GM21447 (cell line): Measurements from ENCODE around the gene NDUFA3.
"Not testable (repeated sequence)": the region's sequence is repeated elsewhere in the genome, so short reads cannot be mapped to it uniquely, and the experiment has no call there.

Experiments
- ATAC-seq: cut with Tn5 transposase; IDR thresholded peaks from one replicate; pipeline ENCODE4 v1.9.1; 2021; ENCODE audit not compliant: unreplicated experiment

Gene NDUFA3

DNA sequence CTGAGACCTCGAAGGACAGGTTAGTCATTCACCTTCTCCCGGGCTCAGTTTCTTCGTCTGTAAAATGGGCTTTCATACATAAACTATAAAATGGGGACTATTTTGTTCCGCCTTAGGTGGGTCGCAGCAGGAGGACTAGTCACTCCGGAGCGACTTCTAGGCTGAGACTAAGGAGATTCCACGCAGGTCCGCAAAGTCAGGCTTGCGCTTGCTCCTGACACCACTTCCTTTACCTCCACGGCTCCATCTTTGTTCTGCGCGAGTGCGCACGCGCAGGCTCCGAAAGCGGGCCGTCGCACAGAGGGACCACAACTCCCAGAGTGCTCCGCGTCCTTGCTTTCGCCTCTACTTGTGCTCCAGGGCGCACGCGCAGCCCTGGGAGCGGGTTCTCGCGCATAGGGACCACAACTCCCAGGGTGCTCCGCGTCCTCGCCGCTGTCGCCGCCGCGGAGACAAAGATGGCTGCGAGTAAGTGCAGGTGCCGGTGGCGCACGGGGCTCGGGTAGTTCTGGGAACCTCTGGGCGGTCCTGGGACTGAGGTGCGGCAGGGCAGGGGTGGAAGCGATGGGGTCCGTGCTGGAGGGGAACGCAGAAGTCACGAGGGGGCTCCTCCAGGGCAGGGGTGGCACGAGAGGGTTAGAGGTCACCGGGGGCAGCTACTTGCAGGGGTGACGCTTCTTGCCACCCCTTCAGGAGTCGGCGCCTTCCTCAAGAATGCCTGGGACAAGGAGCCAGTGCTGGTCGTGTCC is at the start of gene NDUFA3:
NDUFA3 (plus strand) TSS at position 435 of the 749 bp plus-strand sequence; CDS start at position 459, 24 bp downstream.
- ATAC-seq: peak; percentile 95

DNA sequence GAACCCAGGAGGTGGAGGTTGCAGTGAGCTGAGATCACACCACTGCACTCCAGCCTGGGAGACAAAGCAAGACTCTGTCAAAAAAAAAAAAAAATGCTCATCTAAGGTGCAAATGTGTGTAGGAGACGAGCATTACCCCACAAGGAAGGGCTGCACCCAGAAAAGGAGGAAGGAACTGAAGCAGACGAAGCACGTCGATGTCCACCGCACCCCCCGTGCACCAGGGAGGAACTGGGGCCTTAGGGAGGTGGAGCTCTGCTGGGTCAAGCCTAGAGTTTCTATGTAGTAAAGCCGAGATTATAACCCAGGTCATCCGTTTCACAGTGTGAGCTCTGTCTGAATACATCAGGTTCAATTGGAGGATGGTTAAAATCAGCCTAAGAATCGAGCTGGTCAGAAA is 40.0 kb upstream of the NDUFA3 start:
- ATAC-seq: no peak

DNA sequence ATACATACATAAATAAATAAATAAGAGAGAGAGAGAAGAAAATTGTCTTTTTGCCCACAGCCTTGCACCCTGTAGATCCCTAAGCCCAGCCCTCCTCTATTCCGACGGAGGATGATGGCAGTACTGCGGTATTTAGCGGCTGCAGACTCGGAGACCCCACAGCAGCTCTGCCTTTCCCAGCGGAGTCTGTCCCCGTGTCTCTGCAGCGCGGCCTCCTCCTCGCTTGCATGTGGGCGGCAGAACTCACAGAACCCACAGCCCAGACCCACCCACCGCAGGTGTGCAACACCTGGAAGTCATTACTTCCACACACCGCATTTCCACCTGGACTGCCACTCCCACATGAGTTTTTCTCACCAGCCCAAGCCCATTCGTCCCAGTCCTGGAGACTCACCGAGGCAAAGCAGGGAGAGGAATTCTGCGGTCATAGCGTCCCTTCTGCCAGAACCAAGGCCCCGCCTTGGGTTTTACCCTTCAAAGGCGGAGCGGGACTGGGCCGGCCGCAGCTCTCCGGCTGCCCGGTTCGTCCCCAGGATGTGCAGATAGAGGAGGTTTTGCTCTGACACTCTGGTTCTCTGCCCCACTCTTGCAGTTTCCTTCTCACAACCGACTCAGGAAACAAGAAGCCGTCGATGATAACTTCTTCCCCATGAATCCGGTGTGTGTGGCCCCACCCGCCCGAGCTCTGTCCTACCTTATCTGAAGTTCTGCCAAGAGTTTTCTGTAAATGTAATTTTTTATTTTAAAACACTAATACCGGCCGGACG is 39.1 kb upstream of the NDUFA3 start, which contains the start of gene VSTM1:
VSTM1 (minus strand) TSS at position 548 of the 767 bp plus-strand sequence; CDS start at position 428, 120 bp downstream.
- ATAC-seq: no peak

DNA sequence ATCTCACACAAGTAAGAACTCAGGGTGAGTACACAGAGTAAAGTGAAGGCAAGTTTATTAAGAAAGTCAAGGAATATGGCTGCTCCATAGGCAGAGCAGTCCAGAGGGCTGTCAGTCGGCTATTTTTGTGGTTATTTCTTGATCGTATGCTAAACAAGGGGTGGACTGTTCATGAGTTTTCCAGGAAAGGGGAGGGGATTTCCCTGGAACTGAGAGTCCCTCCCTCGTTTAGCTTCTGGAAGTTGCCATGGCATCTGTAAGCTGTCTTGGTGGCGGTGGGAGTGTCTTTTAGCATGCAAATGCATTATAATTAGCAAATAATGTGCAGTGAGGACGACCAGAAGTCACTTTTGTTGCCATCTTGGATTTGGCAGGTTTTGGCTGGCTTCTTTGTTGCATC is 33.2 kb upstream of the NDUFA3 start:
- no peak for ATAC-seq

DNA sequence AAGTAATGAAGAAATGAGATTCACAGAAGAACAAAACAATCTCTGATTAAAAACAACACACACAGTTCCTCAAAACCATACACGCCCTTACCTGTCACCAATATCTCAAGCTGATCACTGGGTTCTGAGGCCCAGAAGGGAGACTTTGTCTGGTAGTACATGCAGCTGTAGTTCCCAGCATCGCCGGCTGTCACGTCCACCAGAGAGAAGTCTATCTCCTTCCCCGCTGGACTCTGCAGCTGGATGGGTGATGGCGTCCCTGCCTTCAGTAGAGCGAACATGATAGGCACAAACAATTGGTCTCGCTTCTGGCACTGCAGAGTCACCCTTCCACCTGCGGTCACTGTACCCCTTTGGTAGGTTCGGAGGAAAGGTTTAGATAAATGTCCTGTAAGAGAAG is 28.8 kb upstream of the NDUFA3 start:
- no peak for ATAC-seq

DNA sequence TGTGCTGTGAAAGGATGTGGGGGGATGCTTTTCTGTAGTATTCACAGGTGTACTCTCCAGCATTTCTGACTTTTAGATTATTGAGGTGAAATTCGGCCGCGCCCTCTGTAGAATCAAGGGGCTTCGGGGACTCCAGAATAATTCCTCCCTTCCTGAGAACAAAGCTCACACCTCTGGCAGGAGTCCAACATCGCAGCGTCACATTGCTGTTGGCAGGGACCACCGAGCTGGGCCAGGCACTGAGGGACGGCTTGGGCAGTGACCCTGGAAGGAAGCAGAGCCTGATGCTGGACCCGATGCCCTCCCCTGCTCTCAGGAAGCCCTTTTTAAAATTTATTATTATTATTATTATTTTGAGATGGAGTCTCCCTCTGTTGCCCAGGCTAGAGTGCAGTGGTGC is 27.8 kb upstream of the NDUFA3 start:
- no peak for ATAC-seq

DNA sequence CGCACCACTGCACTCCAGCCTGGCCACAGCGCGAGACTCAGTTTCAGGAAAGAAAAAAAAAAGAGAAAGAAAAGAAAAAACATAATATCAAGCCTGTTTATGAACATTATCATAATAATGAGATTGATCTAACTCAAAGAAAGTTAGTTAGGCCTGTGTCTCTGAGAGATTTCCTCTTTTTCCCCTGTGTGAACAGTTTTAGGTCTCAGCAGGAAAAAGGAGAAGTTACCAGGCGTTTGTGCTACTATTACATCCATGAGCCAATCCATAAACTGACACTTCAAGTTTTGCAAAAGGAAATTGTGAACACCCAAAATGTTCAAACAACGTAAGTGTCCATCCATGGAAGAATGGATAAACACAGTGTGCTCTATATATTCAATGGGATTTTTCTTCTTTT is 25.3 kb upstream of the NDUFA3 start:
- no peak for ATAC-seq

DNA sequence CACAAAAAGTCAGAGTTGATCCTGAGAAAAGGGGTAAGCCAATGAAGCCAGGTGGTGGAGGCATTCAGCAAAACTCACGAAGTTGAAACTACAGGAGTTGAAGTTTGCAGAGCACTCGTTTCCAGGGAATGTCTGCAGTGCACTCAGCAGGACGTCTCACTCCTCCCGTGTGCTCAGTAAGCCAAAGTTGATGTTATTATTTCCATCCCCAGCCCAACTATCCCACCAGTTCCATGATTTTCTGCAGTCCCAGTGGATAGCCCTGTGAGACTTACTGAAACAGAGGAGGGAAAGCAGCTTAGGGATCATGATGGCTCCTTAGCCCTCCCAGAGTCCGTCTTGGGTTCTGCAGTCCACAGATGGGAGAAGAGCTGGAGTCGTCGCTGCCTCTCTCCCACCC is 21.6 kb upstream of the NDUFA3 start, which contains the start of gene TARM1:
TARM1 (minus strand) TSS at position 334 of the 400 bp plus-strand sequence; CDS start at position 309, 25 bp downstream.
- no peak for ATAC-seq

DNA sequence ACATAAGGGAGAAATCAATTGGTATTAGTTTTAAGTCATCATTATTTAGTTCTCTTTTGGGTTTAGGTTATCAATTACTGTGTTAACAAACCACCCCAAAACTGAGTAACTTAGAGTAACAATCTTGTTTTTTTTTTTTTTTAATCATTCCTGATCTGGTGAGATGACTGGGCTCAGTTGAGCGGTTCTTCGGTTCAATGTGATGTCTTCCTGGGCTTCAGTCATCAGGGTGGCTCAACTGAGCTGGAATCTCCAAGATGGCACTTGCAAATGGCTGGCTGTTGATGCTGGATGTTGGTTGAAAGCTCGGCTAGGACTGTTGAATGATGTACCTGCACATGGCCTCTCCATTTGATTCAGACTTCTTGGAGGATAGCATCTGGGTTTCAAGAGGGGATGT is 18.2 kb upstream of the NDUFA3 start:
- no peak for ATAC-seq

DNA sequence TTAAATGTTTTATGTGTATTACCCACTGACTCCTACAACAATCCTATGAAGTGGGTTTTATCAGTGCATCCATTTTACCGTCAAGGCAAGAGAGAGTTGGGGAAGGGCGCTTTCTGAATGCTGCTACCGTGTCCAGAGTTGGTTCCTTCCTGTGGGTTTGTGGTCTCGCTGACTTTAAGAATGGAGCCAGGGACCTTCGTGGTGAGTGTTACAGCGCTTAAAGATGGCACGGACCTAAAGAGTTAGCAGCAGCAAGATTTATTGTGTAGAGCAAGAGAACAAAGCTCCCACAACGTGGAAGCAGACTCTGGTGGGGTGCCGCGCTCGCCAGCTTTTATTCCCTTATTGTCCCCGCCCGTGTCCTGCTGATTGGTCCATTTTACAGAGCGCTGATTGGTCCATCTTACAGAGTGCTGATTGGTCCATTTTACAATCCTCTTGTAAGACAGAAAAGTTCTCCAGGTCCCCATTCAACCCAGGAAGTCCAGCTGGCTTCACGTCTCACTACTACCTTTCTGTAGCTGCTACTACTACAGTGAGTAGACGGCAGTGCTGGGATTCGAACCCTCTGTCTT is 8.1 kb upstream of the NDUFA3 start:
- ATAC-seq: no peak

DNA sequence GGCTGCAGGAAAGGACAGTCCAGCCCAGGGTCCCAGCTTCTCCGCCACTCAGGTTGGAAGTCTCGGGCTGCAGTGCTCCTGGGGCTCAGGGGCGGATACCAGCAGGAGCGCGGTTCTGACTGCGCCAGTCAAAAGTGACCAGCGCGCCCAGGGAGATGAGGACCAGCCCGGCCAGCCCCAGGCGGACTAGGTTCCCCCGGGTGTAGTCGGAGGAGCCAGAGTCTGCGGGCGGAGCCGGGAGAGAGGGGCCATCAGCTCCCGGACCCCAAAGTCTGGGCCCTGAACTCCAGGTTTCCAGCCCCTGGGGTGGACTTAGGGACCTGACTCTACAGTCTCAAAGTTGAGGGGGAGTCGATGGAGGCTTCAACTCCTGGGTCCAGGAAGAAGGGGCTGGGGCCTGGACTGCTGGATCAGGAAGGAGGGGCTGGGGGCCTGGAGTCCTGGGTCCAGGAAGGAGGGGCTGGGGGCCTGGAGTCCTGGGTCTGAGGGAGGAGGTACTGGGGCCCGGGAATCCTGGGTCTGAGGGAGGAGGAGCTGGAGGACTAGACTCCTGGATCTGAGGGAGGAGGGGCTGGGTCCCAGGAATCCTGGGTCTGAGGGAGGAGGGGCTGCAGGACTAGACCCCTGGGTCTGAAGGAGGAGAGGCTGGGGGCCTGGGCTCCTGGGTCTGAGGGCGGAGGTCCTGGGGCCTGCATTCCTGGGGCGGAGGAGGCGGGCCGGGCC is 7.4 kb upstream of the NDUFA3 start:
- ATAC-seq: no peak

DNA sequence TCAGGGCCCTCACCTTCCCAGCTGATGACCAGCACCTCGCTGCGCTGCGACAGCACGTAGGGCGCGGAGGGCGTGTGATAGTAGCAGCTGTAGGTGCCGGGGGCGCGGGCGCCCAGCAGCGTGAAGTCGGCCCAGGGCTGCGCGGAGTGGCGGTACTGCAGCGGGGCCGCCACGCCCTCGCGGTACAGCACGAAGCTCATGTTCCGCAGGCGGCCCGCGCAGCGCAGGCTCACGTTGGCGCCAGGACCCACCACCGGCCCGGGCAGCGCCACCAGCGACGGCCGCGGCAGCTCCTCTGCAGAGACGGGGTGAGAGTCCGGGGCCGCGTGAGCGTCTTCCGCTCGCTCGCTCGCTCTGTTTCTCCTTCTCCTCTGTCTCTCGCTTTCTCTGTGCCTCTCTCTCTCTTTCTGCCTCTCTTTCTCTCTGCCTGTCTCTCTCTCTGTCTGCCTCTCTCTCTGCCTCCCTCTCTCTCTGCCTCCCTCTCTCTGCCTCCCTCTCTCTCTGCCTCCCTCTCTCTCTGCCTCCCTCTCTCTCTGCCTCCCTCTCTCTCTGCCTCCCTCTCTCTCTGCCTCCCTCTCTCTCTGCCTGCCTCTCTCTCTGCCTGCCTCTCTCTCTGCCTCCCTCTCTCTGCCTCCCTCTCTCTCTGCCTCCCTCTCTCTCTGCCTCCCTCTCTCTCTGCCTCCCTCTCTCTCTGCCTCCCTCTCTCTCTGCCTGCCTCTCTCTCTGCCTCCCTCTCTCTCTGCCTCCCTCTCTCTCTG is 6.6 kb upstream of the NDUFA3 start:
- not testable (repeated sequence) for ATAC-seq

DNA sequence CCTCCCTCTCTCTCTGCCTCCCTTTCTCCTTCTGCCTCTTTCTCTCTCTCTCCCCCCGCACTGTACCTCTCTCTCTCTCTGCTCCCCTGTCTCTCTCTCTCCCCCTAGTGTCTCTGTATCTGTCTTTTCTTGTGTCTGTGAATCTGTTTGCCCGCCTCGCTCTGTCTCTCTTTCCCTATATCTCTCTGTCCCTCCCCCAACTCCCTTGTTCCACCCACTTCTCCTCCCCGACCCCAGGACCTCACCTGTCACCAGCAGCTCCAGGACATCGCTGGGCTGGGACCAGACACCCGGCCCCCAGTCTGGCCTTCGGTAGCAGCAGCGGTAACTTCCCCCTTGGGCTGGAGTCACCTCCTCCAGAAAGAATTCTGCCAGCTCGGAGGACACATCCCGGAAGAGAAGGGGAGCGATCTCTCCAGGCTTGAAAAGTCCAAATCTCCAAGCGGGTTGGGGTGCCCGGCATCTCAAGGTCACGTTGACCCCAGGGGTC is 6.0 kb upstream of the NDUFA3 start:
- ATAC-seq: no peak

DNA sequence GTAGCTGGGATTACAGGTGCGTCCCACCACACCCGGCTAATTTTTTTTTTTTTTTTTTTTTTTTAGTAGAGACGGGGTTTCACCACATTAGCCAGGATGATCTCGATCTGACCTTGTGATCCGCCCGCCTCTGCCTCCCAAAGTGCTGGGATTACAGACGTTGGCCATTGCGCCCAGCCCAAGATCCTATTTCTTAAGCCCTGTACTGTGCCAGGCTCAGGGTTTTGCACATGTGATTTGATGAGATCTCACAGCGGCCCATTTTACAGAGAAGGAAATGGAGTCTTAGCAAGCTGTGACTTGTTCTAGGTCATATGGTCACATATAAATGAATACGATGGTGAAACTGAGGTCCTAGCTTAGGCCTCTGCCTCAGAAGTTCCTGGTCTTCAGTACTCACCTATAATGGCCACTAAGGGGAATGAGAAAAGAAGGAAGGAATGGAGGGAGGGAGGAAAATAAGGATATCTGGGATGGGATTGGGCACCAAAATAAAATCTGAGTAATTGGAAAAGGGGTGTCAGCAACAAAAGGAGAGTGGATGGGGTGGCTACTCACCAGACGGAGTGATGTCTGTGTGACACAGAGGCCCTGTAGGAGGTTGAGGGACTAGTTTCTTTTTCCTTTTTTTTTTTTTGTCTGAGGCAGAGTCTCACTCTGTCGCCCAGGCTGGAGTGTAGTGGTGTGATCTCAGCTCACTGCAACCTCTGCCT is 3.3 kb upstream of the NDUFA3 start:
- no peak for ATAC-seq

DNA sequence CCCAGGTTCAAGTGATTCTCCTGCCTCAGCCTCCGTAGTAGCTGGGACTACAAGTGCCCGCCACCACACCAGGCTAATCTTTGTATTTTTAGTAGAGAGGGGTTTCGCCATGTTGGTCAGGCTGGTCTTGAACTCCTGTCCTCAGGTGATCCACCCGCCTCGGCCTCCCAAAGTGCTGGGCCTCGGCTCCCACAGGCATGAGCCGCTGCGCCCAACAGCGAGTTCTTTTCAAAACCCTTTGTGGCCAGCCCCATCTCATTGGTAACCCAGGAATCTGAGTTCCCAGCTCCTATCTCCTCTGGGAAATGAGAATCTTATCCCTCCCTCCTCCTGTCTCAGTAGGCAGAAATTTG is 2.8 kb upstream of the NDUFA3 start:
- ATAC-seq: not testable (repeated sequence)

DNA sequence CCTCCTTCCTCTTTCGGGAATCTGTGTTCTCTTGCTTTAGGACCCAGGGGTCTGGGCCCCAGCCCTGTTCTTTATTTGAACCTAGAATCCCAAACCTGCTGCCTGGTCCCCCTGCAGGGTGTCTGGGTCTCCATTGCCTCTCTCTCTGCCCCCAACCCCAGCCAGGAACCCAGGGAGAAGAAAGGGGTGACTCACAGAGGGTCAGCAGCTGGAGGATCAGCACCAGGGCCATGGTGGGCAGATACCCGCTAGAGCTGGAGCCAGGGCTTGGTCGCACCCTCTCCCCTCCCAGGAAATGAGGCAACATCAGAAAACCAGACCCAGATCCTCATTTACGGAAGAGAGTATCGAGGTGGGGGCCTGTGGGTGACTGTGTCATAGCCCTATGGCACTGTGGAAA is 2.1 kb upstream of the NDUFA3 start, which contains the start of gene OSCAR:
OSCAR (minus strand) TSS at position 243 of the 400 bp plus-strand sequence; CDS start at position 232, 11 bp downstream.
- no peak for ATAC-seq

DNA sequence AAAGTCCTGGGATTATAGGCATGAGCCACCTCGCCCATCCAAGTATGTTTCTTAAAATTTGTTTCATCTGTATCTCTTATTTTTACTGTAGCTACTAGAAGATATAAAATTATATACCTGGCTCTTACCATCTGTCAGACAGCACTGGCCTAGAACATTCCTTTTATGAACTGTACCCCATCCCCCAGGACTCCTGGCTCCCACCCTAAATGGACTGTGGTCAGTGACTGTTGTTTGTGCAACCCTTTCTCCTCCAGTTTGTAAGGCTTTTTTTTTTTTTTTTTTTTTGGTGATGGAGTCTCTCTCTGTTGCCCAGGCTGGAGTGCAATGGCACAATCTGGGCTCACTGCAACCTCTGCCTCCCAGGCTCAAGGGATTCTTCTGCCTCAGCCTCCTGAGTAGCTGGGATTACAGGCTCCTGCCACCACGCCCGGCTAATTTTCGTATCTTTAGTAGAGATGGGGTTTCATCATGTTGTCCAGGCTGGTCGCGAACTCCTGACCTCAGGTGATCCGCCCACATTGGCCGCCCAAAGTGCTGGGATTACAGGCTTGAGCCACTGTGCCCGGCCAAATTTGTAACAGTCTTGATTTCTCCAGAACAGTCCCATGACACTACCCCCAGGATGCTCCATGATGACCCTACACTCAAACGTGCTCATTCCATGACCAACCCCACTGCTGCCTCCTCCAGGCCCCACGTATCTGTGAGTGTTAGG is 2.5 kb downstream of the NDUFA3 start:
- ATAC-seq: no peak

DNA sequence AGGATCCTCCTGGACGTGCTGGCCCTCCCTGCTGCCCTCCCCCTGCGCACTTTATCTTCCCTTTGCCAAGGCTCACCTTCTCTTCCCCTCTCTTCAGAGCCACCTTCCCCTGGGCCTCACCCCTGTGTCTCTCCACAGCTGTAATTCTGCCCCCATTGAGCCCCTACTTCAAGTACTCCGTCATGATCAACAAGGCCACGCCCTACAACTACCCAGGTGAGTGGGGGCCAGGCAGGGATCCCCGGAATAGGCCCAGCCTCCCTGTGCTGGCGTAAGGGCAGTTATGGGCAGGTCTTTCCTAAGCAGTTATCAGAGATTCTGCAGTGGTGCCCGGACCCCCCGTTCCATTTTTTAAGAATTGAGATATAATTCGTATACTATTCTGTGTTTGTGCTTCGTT is 3.1 kb downstream of the NDUFA3 start:
- ATAC-seq: no peak

DNA sequence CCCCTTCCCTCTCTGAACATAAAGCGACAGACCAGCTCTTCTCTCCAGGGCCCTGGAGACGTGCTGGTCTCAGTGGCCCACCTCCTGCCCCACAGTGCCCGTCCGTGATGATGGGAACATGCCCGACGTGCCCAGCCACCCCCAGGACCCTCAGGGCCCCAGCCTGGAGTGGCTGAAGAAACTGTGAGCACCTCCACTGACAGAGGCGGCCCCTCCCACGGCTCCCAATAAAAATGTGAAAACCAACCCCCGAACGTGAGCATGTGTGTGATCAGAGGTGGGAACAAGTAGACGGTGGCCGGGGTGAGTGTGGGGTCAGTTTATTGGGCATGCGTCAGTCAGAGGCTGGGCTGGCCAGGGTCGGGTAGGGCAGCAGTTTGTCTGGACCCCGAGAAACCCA is 4.1 kb downstream of the NDUFA3 start:
- no peak for ATAC-seq
